Activated CD8-positive, alpha-beta memory T cell treated with anti-CD3 and anti-CD28 coated beads, Interleukin-2, amount 50 U/mL, for 24 hours (primary cell): ENCODE results near the gene ILKAP.
"Not testable (repeated sequence)": the region's sequence is repeated elsewhere in the genome, so short reads cannot be mapped to it uniquely, and the experiment has no call there.

Experiments used
- DNase-seq: peaks from one replicate; pipeline ENCODE4 v3.0.0-alpha.2; 2020; ENCODE audit errors: extremely low read depth

Gene ILKAP

GRCh38 chr2:238202326-238203093 is 985 bp downstream of the ILKAP start:
- DNase-seq = no peak

DNA sequence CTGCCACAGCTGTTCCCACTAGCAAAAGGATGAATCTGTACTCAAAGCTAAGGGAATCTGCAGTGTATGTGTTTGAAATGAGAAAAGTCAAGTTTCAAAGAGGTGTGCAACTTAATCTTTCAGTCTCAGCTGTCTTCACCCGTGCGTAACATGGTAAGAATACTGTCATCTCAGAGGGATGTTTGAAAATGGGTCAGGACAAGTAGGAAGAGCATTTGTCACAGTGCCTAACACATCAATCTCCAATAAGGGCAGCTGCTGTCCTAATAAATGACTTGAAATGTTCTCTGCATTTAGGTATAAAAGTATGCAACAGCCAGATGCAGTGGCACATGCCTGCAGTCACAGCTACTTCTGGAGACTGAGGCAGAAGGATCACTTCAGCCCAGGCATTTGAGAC is 13.1 kb downstream of the ILKAP start:
- no peak for DNase-seq

- no peak for DNase-seq
Measured at GRCh38 chr2:238187618-238188548, 15.6 kb downstream of the ILKAP start.

- DNase-seq = no peak
Measured at GRCh38 chr2:238183821-238184220, 19.7 kb downstream of the ILKAP start.

- DNase-seq = no peak
Measured at GRCh38 chr2:238182362-238182761, 21.1 kb downstream of the ILKAP start.

DNA sequence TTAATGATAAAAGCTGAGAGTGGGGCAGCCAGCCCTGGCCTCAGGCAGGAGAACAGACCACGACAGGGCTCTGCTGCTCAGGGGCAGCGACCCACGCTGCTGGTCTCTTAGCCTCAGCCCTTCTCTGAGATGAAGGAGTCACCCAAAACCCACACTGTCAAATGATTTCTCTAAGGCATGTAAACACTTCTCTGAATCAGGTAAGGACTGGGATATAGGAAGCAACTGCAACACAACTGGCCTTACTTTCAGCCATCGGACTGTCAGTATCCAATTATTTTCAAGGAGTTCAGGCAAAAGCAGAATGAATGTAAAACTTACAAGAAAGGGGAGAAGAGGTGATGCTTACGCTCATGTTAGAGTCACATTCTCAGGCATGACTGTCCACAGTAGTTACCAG is 22.9 kb downstream of the ILKAP start:
- no peak for DNase-seq

- DNase-seq = no peak
Measured at GRCh38 chr2:238176613-238177012, 26.9 kb downstream of the ILKAP start.

DNA sequence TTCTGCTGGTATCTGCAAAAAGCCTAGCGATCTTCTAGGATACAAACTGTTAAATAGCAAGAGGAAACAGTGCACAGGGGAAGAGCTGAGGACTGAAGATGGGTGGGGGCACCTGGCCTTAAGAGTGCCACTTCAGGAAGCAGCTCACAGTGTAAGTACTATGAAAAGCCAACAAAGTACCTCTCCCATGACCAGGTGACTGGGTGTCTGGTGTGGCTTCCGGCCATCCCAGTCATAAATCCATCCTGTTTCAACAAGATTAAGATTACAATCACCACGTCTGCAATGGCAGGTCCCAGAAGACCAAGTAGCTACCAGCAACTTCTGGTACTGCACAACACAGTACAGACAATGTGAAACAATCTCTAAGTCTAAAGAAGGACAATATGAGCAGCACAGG is 28.8 kb downstream of the ILKAP start:
- DNase-seq = no peak

DNA sequence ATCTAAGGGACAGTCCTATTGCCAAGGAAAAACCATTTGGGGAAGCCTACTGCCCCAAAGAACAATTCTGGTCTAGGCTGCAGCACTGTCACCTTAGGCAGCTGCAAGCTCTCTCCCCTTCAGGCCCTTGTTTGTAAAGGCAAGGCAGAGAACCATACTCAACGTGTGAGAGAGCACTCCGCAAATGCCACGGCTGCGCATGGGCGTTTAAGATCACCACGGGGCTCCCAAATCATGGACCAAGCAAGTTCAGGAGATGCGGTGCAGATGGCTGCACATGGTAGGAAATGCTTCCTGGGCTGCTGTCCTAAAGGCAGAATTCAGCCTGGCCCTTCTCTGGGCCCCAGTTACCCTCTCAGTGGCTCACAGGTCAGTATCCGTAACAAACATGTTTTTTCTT is 29.2 kb downstream of the ILKAP start:
- DNase-seq = no peak

GRCh38 chr2:238173692-238174091 is 29.8 kb downstream of the ILKAP start:
- DNase-seq = no peak

DNA sequence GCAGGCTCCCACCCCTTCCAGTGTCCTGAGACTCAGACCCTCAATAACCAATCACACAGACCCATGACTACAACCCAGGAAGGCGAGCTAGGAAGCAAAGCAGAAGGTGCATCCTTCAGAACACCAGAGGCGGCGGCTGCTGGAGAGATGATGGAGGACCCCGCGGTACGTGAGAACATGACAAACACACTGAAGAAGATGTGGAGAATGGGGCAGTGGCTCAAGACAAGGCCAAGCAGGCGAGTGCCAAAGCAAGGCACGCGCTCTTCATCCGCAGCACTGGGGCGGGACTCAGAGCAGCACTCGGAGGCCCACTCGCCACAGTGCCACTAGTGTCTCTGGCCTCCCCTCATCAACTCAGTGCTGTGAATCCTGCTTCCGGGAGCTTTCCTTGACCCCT is 31.1 kb downstream of the ILKAP start:
- DNase-seq = no peak

DNA sequence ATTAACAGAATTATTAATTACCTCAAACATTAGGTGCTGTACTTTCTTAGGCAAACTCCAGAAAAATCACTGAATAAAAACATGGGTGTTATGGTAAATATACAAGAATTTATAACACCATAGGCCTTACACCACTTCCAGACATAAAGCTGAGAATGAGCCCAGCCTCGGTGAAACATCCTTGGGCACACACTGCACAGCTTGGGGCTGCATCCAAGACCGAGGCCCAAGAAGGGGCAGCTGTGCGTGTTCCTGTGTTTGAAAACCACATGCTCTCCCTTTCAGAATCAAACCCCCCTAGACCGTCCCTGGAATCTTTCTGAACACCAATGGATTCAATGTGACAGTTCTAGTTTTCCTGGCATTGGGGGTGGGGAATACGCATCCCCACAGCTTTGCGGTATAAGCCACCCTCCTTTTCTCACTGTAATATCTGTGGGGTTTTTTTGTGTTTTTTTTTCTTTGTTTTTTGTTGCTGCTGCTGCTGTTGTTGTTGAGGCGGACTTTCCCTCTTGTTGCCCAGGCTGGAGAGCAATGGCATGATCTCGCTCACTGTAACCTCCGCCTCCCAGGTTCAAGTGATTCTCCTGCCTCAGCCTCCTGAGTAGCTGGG is 31.8 kb downstream of the ILKAP start:
- DNase-seq = no peak

DNA sequence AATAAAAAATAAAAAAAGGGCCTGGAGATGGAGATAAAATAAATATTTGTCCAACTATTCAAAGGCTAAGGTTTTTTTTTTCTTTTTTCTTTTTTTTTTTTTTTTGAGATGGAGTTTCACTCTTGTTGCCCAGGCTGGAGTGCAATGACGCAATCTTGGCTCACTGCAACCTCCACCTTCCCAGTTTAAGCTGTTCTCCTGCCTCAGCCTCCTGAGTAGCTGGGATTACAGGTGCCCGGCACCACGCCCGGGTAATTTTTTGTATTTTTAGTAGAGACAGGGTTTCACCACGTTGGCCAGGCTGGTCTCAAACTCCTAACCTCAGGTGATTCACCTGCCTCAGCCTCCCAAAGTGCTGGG is 32.4 kb downstream of the ILKAP start:
- not testable (repeated sequence) for DNase-seq

- no peak for DNase-seq
Measured at GRCh38 chr2:238170386-238171071, 33.0 kb downstream of the ILKAP start.

- no peak for DNase-seq
Measured at GRCh38 chr2:238169708-238170251, 33.7 kb downstream of the ILKAP start.

GRCh38 chr2:238169048-238169707 is 34.3 kb downstream of the ILKAP start:
- no peak for DNase-seq

DNA sequence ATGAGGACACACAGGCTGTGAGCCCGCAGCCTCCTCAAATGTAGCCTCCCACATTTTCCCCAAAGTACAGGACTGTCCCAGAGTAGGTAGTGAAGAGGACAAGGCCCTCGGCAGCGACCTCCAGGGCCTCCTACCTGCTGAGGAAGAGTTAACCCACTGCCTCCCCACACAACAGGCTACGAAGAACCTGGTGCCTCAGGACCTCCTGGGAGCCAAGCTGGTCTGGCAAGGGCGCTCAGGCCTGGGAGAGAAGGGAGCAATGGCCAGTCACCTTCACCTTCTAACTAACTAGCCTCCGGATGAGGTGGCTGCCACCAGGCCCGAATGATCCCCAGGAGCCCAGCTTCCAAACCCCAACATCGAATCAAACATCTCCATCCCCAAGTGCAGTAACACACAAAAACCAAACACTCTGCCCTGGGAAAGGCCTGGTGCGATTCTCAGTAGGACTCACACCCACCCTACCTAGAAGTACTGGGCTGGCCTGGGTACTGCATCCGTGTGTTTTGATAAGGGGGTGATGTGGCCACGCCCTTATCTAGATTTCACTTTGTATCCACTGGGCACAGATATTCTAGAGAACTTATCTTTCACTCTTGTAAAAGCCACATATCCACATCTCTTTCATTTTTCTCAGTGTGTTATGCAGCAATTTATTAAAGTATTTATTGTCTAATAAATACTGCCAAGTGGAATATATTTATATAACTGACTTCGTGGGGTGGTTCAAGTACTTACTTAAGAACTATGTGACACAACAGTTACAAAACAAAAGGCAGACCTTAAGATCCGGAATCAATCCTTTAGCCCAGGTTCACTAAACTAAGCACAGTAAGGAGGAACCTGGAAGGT is 35.1 kb downstream of the ILKAP start:
- DNase-seq = no peak

- no peak for DNase-seq
Measured at GRCh38 chr2:238167761-238168160, 35.7 kb downstream of the ILKAP start.

- DNase-seq = no peak
Measured at GRCh38 chr2:238167344-238167715, 36.2 kb downstream of the ILKAP start.
